Measurements from ENCODE around the gene OPRL1. TPM values are rescaled to one million over a fixed set of nuclear protein-coding genes. Genes with fewer than 3 reads are reported as not detected.

Gene OPRL1
- total RNA-seq, 4 donors from 2014 or later = 0.21 to 1.5 (median 0.71) TPM

GRCh38 chr20:64033981-64034493 lies 45.8 kb upstream of the OPRL1 start:
- Histone ChIP-seq H3K36me3 (peaks cover 0 to 74% (median 19%) of the 10 kb centered on the region in 3 donors), H3K9me3 (no peaks in the 10 kb centered on the region), H3K4me1 (peaks cover 0 to 15% (median 7%) of the 10 kb centered on the region in 4 donors), H3K4me3 (no peak overlapping the region), H3K27me3 (peaks cover 0 to 23% of the 10 kb centered on the region in 2 donors), H3K27ac (no peak overlapping the region)
- TF ChIP-seq CTCF (IDR thresholded peaks at IDR 0.05) (no peak), EP300 (IDR thresholded peaks at IDR 0.05) (no peak), POLR2A (IDR thresholded peaks at IDR 0.05) (no peak)
- DNase-seq (ENCODE audit: low spot score in 2 of 2) = no peak
- WGBS, 2 donors = 60 to 73% methylated on average over 8 to 11 of the region's 11 CpGs

- Histone ChIP-seq H3K27ac (no peak overlapping the region), H3K36me3 (peaks cover 0 to 62% (median 6%) of the 10 kb centered on the region in 3 donors), H3K27me3 (peaks cover 0 to 36% of the 10 kb centered on the region in 2 donors), H3K9me3 (no peaks in the 10 kb centered on the region), H3K4me1 (peaks cover 0 to 28% (median 10%) of the 10 kb centered on the region in 4 donors), H3K4me3 (no peak overlapping the region)
- DNase-seq (ENCODE audit: low spot score in 2 of 2) = no peak
- TF ChIP-seq EP300 (IDR thresholded peaks at IDR 0.05) (no peak), CTCF (IDR thresholded peaks at IDR 0.05) (no peak), POLR2A (IDR thresholded peaks at IDR 0.05) (no peak)
- 72 to 85% methylated on average over 12 to 16 of the region's 17 CpGs for WGBS, 2 donors
Measured at GRCh38 chr20:64035066-64035932, 44.6 kb upstream of the OPRL1 start.

- H3K4me1 ChIP-seq = peaks cover 0 to 34% (median 11%) of the 10 kb centered on the region in 4 donors
- H3K4me3 ChIP-seq = no peak within 1 kb of the TSS
- WGBS, 2 donors = 73 to 79% methylated on average over 7 to 10 of the region's 10 CpGs
- no peak within 1 kb of the TSS for H3K27ac ChIP-seq
- DNase-seq (ENCODE audit: low spot score in 2 of 2) = no peak
- TF ChIP-seq EP300 (IDR thresholded peaks at IDR 0.05) (no peak), CTCF (IDR thresholded peaks at IDR 0.05) (no peak), POLR2A (IDR thresholded peaks at IDR 0.05) (no peak)
- H3K9me3 ChIP-seq = no peaks in the 10 kb centered on the region
- peaks cover 0 to 55% (median under 1%) of the 10 kb centered on the region in 3 donors for H3K36me3 ChIP-seq
- peaks cover 0 to 42% of the 10 kb centered on the region in 2 donors for H3K27me3 ChIP-seq
Measured at GRCh38 chr20:64035933-64036345, 43.9 kb upstream of the OPRL1 start, which contains the start of gene C20orf204. Gene C20orf204, plus strand, starts transcription at chr20:64036182. Its CDS starts 142 bp downstream, at chr20:64036324.

- Histone ChIP-seq H3K27me3 (peaks cover 0 to 49% of the 10 kb centered on the region in 2 donors), H3K4me1 (peaks cover 0 to 40% (median 17%) of the 10 kb centered on the region in 4 donors), H3K4me3 (no peak overlapping the region), H3K27ac (no peak overlapping the region), H3K36me3 (peaks cover 0 to 49% (median 0%) of the 10 kb centered on the region in 3 donors), H3K9me3 (no peaks in the 10 kb centered on the region)
- 59 to 65% methylated on average over 6 to 17 of the region's 17 CpGs for WGBS, 2 donors
- DNase-seq (ENCODE audit: low spot score in 2 of 2) = no peak
- TF ChIP-seq POLR2A (IDR thresholded peaks at IDR 0.05) (no peak), EP300 (IDR thresholded peaks at IDR 0.05) (no peak), CTCF (IDR thresholded peaks at IDR 0.05) (no peak)
Measured at GRCh38 chr20:64036346-64037198, 43.3 kb upstream of the OPRL1 start.

Measured in tibial nerve (tissue), 4 donors.